ENCODE results near the gene TBX1. TPM values are rescaled to one million over a fixed set of nuclear protein-coding genes. Genes with fewer than 3 reads are reported as not detected.

The TBX1 gene
- total and polyA plus RNA-seq, 10 of the 15 experiments (the other 5 are each of a cell fraction or from before 2014, with no cell fraction given): not detected

DNA sequence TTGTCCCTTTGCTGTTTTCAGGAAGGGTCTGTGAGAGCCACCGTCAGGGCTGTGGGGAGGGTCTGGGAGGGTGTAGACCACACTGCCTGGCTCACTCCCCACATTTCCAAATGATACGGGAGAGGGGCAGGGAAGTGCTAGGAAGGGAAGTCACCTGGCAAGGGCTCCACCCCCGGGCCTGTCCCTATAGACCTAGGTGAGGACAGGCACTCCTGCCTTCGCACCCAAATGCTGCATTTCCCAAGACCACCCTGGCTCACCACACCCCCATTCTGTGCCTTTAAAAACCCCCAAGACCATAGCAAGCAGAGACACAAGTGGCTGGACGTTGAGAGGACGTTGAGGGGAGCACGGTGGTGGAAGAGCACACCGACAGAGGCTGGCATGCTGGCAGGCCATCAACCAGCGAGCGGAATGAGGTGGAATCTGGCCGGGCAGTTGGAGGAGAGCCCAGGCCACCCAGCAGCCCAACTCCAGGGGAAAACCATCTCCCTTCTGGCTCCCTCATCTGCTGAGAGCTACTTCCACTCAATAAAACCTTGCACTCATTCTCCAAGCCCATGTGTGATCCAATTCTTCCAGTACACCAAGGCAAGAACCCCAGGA, 48.4 kb downstream of the TBX1 start:
- BruUV-seq (replicated peaks): no TSS peak
- ChIA-PET RAD21 (ENCODE audit: unreplicated experiment) (no interaction called here), POLR2A (no interaction called here), SMC1A (ENCODE audit: uncharacterized antibody, unreplicated experiment) (no interaction called here), CTCF (interaction anchor here (0.8 to 1.1 kb wide), 2 partner anchors 24 to 129 kb away, joined by 3 read pairs; no protein-coding TSS in a partner anchor)
- Histone ChIP-seq H3K36me3 (ENCODE audit: control insufficient read depth in 2 of 2, insufficient read depth in 2 of 2, low read length in 1 of 2) (peaks cover 0 to 2% of the 10 kb centered on the region in 2 experiments; a peak in 1 of 4 replicates), H3K4me1 (ENCODE audit: control insufficient read depth, insufficient read depth, low read length) (no peaks in the 10 kb centered on the region), H3K27me3 (replicated peaks in 1 of 2; ENCODE audit: control insufficient read depth in 2 of 2, insufficient read depth in 2 of 2, low read length in 1 of 2) (no peaks in the 10 kb centered on the region), H3K4me3 (no peak overlapping the region), H4K20me1 (ENCODE audit: control insufficient read depth, insufficient read depth) (no peaks in the 10 kb centered on the region), H3K79me2 (ENCODE audit: control insufficient read depth, insufficient read depth, low read length) (no peaks in the 10 kb centered on the region), H2AFZ (ENCODE audit: control insufficient read depth, low read depth, low read length) (no peak overlapping the region), H3K27ac (ENCODE audit: control insufficient read depth, insufficient read depth) (no peak overlapping the region), H3K4me2 (ENCODE audit: control insufficient read depth, insufficient read depth) (no peak overlapping the region), H3K9me3 (replicated peaks; ENCODE audit: control insufficient read depth, insufficient read depth, low read length) (no peaks in the 10 kb centered on the region), H3K9ac (ENCODE audit: control insufficient read depth, insufficient read depth, low read length) (no peak overlapping the region)
- in situ Hi-C loops (cut with MboI): no loop called here
- no peak for ATAC-seq
- TF ChIP-seq, protein P1, sequence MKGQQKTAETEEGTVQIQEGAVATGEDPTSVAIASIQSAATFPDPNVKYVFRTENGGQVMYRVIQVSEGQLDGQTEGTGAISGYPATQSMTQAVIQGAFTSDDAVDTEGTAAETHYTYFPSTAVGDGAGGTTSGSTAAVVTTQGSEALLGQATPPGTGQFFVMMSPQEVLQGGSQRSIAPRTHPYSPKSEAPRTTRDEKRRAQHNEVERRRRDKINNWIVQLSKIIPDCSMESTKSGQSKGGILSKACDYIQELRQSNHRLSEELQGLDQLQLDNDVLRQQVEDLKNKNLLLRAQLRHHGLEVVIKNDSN (IDR thresholded peaks at IDR 0.05; ENCODE audit: borderline replicate concordance, extremely low read length, insufficient read depth, low read depth, low read length): no peak
- TF ChIP-seq, protein P2, sequence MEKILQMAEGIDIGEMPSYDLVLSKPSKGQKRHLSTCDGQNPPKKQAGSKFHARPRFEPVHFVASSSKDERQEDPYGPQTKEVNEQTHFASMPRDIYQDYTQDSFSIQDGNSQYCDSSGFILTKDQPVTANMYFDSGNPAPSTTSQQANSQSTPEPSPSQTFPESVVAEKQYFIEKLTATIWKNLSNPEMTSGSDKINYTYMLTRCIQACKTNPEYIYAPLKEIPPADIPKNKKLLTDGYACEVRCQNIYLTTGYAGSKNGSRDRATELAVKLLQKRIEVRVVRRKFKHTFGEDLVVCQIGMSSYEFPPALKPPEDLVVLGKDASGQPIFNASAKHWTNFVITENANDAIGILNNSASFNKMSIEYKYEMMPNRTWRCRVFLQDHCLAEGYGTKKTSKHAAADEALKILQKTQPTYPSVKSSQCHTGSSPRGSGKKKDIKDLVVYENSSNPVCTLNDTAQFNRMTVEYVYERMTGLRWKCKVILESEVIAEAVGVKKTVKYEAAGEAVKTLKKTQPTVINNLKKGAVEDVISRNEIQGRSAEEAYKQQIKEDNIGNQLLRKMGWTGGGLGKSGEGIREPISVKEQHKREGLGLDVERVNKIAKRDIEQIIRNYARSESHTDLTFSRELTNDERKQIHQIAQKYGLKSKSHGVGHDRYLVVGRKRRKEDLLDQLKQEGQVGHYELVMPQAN (conservative IDR thresholded peaks at IDR 0.05): no peak
- TF ChIP-seq RBBP5 (conservative IDR thresholded peaks at IDR 0.05) (no peak), NFYB (IDR thresholded peaks at IDR 0.05; ENCODE audit: insufficient read depth, low read depth, low read length) (no peak), CEBPZ (IDR thresholded peaks at IDR 0.05; ENCODE audit: low read depth, low read length) (no peak), RFX5 (IDR thresholded peaks at IDR 0.05; ENCODE audit: low read depth, low read length) (no peak)
- TF ChIP-seq, protein P3, sequence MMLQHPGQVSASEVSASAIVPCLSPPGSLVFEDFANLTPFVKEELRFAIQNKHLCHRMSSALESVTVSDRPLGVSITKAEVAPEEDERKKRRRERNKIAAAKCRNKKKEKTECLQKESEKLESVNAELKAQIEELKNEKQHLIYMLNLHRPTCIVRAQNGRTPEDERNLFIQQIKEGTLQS (IDR thresholded peaks at IDR 0.05; ENCODE audit: borderline replicate concordance, extremely low read depth, low read depth, low read length): no peak
- intact Hi-C loops (cut with micrococcal nuclease; ENCODE audit: unreplicated experiment): no loop called here
- no peak for FAIRE-seq
- 79% methylated on average over 11 of the region's 11 CpGs for WGBS (ENCODE audit: insufficient coverage, insufficient replicate concordance, low lambda C conversion rate, missing lambda C conversion rate)
- DNase-seq (ENCODE audit: low read depth, low spot score): no peak
